K562 (cell line): ENCODE measurements around the gene PRSS27. TPM values are rescaled to one million over a fixed set of nuclear protein-coding genes. Genes with fewer than 3 reads are reported as not detected.
"Not testable (repeated sequence)": the region's sequence is repeated elsewhere in the genome, so short reads cannot be mapped to it uniquely, and the experiment has no call there.

Experiments used
- ATAC-seq: fragments of 200-7000 bp; cut with Tn5 transposase; 3 replicates; pipeline ENCODE4 v1.9.1; 2020; ENCODE audit warnings: moderate library complexity
- BruUV-seq: library from RNA; stranded (reverse); fragments of 400-500 nt; replicated peaks from 2 replicates; lab custom pipeline; 2021; lab: Mats Ljungman, UMichigan
- CTCF ChIA-PET: fragments of 300-600 bp; formaldehyde crosslinking; extraction: SDS; loops from one replicate; lab custom pipeline; 2021; ENCODE audit warnings: low intra/inter-chr PET ratio; lab: Yijun Ruan, JAX
- POLR2A ChIA-PET: fragments of 300-600, 350-650 bp; sonication (Branson Sonifier 250); formaldehyde crosslinking; extraction: SDS; loops from one replicate; lab custom pipeline; 2021; ENCODE audit warnings: antibody characterized with exemption, inconsistent platforms; lab: Yijun Ruan, JAX
- DNase-seq, 4 experiments: peaks; one replicate each; pipeline versions ENCODE4 v3.0.0 to v3.0.0-alpha.2; 2011 to 2018; ENCODE audit warnings: low spot score in 3 of 4, mixed read lengths in 3 of 4; ENCODE audit errors: extremely low read depth in 1 of 4
- FAIRE-seq: peaks from 2 replicates; lab custom pipeline; 2011; peaks lifted over from hg19 to GRCh38; lab: Jason Lieb, UNC
- H2AFZ ChIP-seq: 2 replicates; pipeline ENCODE4 v1.6.0; 2011; ENCODE audit warnings: low read depth, low read length, control low read depth, inconsistent platforms
- H3K27ac ChIP-seq: fragments of 200-600 bp; 3 replicates; pipeline ENCODE4 v1.8.0; 2011; ENCODE audit warnings: low read depth, mild to moderate bottlenecking, control low read depth, inconsistent platforms, low read length, moderate library complexity, mixed read lengths; ENCODE audit errors: extremely low read depth
- H3K27me3 ChIP-seq, 2 experiments: fragments of 300-600 bp in 1 of 2; 2 replicates in 1 of 2; 3 replicates in 1 of 2; pipeline versions ENCODE4 v1.6.0 to v1.8.0; 2011; ENCODE audit warnings: inconsistent platforms in 2 of 2, low read length in 2 of 2, mild to moderate bottlenecking in 1 of 2, mixed read lengths in 1 of 2, moderate library complexity in 1 of 2; ENCODE audit not compliant: control insufficient read depth in 2 of 2, insufficient read depth in 2 of 2
- H3K36me3 ChIP-seq: fragments of 300-600 bp; 3 replicates; pipeline ENCODE4 v1.8.0; 2011; ENCODE audit warnings: mild to moderate bottlenecking, low read length, inconsistent platforms; ENCODE audit not compliant: control insufficient read depth, insufficient read depth
- H3K4me1 ChIP-seq, 2 experiments: fragments of 200-600 bp in 1 of 2; replicated peaks in 1 of 2; 2 replicates in 1 of 2; 3 replicates in 1 of 2; pipeline versions ENCODE4 v1.5.1 to v1.8.0; 2011; ENCODE audit warnings: inconsistent platforms in 2 of 2, low read length in 2 of 2, mild to moderate bottlenecking in 1 of 2, mixed read lengths in 1 of 2, moderate library complexity in 1 of 2; ENCODE audit not compliant: control insufficient read depth in 2 of 2, insufficient read depth in 2 of 2
- H3K4me2 ChIP-seq: 2 replicates; pipeline ENCODE4 v1.6.1; 2011; ENCODE audit warnings: low read length, control low read depth, inconsistent platforms, mixed read lengths; ENCODE audit not compliant: insufficient read depth
- H3K4me3 ChIP-seq: fragments of 200-600 bp; sonication (generic), shearing (Covaris generic); 2 replicates; pipeline ENCODE4 v1.5.1; 2016; ENCODE audit warnings: control low read depth, inconsistent platforms
- H3K79me2 ChIP-seq: fragments of 200-600 bp; 3 replicates; pipeline ENCODE4 v1.8.0; 2011; ENCODE audit warnings: low read length, inconsistent platforms; ENCODE audit not compliant: control insufficient read depth, insufficient read depth
- H3K9ac ChIP-seq, 2 experiments: 2 replicates each; pipeline versions ENCODE4 v1.6.0 to v1.6.1; 2011; ENCODE audit warnings: low read depth in 2 of 2, low read length in 2 of 2, control low read depth in 1 of 2, inconsistent platforms in 1 of 2, mild to moderate bottlenecking in 1 of 2, mixed read lengths in 1 of 2; ENCODE audit not compliant: insufficient read depth in 1 of 2
- H3K9me1 ChIP-seq: one replicate; pipeline ENCODE4 v1.6.0; 2011; ENCODE audit warnings: inconsistent platforms, mild to moderate bottlenecking, low read length, moderate library complexity; ENCODE audit not compliant: control insufficient read depth, insufficient read depth
- H3K9me3 ChIP-seq: replicated peaks from 2 replicates; pipeline ENCODE4 v1.5.1; 2011; ENCODE audit warnings: low read depth, low read length, inconsistent platforms; ENCODE audit not compliant: control insufficient read depth, insufficient read depth
- H4K20me1 ChIP-seq: replicated peaks from 2 replicates; pipeline ENCODE4 v1.6.1; 2011; ENCODE audit warnings: low read length, inconsistent platforms, mixed read lengths; ENCODE audit not compliant: control insufficient read depth, insufficient read depth
- ATF1 ChIP-seq, 2 experiments: fragments of 450-650 bp in 1 of 2; IDR thresholded peaks; 2 replicates each; pipeline ENCODE4 v1.6.1; 2016; ENCODE audit warnings: missing compliant biosample characterization in 1 of 2, missing genetic modification characterization in 1 of 2
- CREM ChIP-seq: IDR thresholded peaks from 2 replicates; pipeline ENCODE4 v1.6.1; 2014; ENCODE audit warnings: antibody characterized with exemption, low read depth
- WGBS: fragments of 100-300 bp; shearing (Covaris generic); methylation state at CpG from one replicate; pipeline ENCODE4 v1.1.6; 2016; ENCODE audit warnings: low coverage, mixed read lengths; ENCODE audit not compliant: insufficient coverage; ENCODE audit errors: missing lambda C conversion rate; 5-methylcytosine and 5-hydroxymethylcytosine counted together
- in situ Hi-C: fragments of 300-500 bp; cut with MboI; formaldehyde crosslinking; loops from 4 replicates; pipeline ENCODE4 v1.15.0; 2018; ENCODE audit warnings: inconsistent platforms, mixed read lengths
- intact Hi-C: fragments of 100-400 bp; cut with micrococcal nuclease; formaldehyde crosslinking; loops from 2 replicates; pipeline ENCODE4 v1.14.2; 2022
- polyA plus RNA-seq, 8 experiments: library from polyadenylated mRNA; depleted of rRNA in 4 of 8; stranded (reverse) in 5 of 8; unstranded in 3 of 8; fragments of >200 nt; fragmentation: Nextera tagmentation in 2 of 8; fragmentation: Illumina TruSeq in 1 of 8; extraction: Ambion mirVana in 2 of 8; extraction: Trizol in 1 of 8; gene quantifications; 2 replicates each; pipeline versions ENCODE4 v1.2.1 to v1.2.3, GENCODE V29; 2011 to 2014; ENCODE audit warnings: inconsistent platforms in 1 of 8, missing spikeins in 1 of 8
- total RNA-seq, 7 experiments: library from RNA; depleted of rRNA in 6 of 7; stranded (reverse); fragments of >200 nt in 6 of 7; fragmentation: Illumina TruSeq in 2 of 7; extraction: Trizol in 2 of 7; gene quantifications; 2 replicates each; pipeline versions ENCODE4 v1.2.1 to v1.2.3, GENCODE V29; 2011 to 2021; ENCODE audit warnings: low replicate concordance in 1 of 7
- TF ChIP-seq, protein P1 (sequence below), 3 experiments: IDR thresholded peaks in 2 of 3; conservative IDR thresholded peaks in 1 of 3; 2 replicates each; pipeline ENCODE4 v1.5.1; 2011 to 2012; ENCODE audit warnings: low read length in 3 of 3, mild to moderate bottlenecking in 3 of 3, control low read depth in 2 of 3, improper control_type of control experiment in 1 of 3, inconsistent platforms in 1 of 3, low read depth in 1 of 3, mixed read lengths in 1 of 3, moderate library complexity in 1 of 3; ENCODE audit not compliant: insufficient read depth in 2 of 3
- TF ChIP-seq, protein P2 (sequence below): sonication (generic); formaldehyde crosslinking; IDR thresholded peaks from 2 replicates; pipeline ENCODE4 v1.8.0; 2022; ENCODE audit warnings: missing genetic modification reagents, mild to moderate bottlenecking, moderate library complexity, borderline replicate concordance

The PRSS27 gene
- total and polyA plus RNA-seq, 9 of the 15 experiments (the other 6 are each of a cell fraction or from before 2014, with no cell fraction given): 0.09 to 0.20 (median 0.17) TPM; not detected in 5

DNA sequence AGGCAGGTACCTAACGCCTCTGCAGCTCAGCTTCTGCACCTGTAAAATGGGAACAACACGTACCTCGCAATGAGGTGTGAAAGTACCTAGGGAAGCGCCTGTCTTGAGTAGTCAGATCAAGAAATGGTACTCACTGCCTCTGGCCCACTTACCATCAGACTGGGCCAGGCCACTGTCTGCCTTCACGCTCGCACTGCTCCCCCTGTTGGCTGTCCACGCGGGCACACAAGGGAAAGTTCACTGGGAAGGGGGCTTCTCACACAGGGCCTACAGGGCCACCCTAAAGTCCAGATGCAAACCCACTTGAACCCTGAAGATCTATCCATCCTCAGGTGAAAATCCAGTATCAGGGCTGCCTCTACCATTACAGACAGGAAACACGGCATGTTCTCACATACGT, 48.8 kb downstream of the PRSS27 start:
- FAIRE-seq, CTCF ChIA-PET, H2AFZ ChIP-seq, intact Hi-C loops, in situ Hi-C loops, H3K27ac ChIP-seq, H3K9ac ChIP-seq, H3K4me3 ChIP-seq, H3K4me2 ChIP-seq, H3K9me1 ChIP-seq, H3K9me3 ChIP-seq, BruUV-seq, H4K20me1 ChIP-seq, H3K27me3 ChIP-seq, POLR2A ChIA-PET: not testable (repeated sequence)
- peaks cover 19% of the 10 kb centered on the region; the same call in 1 of the 3 replicates for H3K36me3 ChIP-seq
- ATAC-seq (peak; percentile 40; the same call in 2 of the 3 replicates), DNase-seq (peak in 1 of 4 experiments; percentile 42)
- TF ChIP-seq, protein P1, sequence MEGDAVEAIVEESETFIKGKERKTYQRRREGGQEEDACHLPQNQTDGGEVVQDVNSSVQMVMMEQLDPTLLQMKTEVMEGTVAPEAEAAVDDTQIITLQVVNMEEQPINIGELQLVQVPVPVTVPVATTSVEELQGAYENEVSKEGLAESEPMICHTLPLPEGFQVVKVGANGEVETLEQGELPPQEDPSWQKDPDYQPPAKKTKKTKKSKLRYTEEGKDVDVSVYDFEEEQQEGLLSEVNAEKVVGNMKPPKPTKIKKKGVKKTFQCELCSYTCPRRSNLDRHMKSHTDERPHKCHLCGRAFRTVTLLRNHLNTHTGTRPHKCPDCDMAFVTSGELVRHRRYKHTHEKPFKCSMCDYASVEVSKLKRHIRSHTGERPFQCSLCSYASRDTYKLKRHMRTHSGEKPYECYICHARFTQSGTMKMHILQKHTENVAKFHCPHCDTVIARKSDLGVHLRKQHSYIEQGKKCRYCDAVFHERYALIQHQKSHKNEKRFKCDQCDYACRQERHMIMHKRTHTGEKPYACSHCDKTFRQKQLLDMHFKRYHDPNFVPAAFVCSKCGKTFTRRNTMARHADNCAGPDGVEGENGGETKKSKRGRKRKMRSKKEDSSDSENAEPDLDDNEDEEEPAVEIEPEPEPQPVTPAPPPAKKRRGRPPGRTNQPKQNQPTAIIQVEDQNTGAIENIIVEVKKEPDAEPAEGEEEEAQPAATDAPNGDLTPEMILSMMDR (IDR thresholded peaks at IDR 0.05 in 2 of 3, conservative IDR thresholded peaks at IDR 0.05 in 1 of 3; ENCODE audit: insufficient read depth in 2 of 3, low read depth in 1 of 3, low read length in 3 of 3): peak; percentile 27 to 61 (median 35)
- H3K4me1 ChIP-seq: peaks cover 3 to 16% of the 10 kb centered on the region in 2 experiments; a peak in 4 of 5 replicates
- WGBS: 66% methylated on average over 10 of the region's 10 CpGs
- peaks cover 16% of the 10 kb centered on the region for H3K79me2 ChIP-seq

DNA sequence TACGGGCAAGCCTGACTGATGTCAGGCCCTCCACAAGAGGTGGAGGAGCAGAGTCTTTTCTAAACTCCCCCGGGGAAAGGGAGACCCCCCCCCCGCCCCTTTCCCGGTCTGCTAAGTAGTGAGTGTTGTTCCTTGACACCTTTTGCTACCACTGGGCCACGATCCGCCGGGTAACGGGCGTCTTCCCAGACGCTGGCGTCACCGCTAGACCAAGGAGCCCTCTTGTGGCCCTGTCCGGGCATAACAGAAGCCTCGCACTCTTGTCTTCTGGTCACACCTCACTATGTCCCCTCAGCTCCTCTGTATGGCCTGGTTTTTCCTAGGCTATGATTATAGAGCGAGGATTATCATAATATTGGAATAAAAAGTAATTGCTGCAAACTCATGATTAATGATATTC, 50.0 kb downstream of the PRSS27 start:
- H2AFZ ChIP-seq; CTCF ChIA-PET; in situ Hi-C loops; ATAC-seq; H3K9me3 ChIP-seq; H3K9me1 ChIP-seq; H4K20me1 ChIP-seq; H3K27me3 ChIP-seq; BruUV-seq; H3K27ac ChIP-seq; H3K4me3 ChIP-seq; intact Hi-C loops; TF ChIP-seq ATF1 (CRISPR knock-in tag; IDR thresholded peaks at IDR 0.05): not testable (repeated sequence)
- H3K79me2 ChIP-seq: peaks cover 16% of the 10 kb centered on the region
- peak; percentile 51 for FAIRE-seq
- H3K36me3 ChIP-seq: peaks cover 19% of the 10 kb centered on the region; the same call in 1 of the 3 replicates
- WGBS: 7% methylated on average over 15 of the region's 15 CpGs
- peak overlapping the region; percentile 25; the same call in 1 of the 2 replicates for H3K4me2 ChIP-seq
- POLR2A ChIA-PET: interaction anchor here (0.8 kb wide), 1 partner anchor 241 kb away, joined by 3 read pairs; the partner anchor contains the start of gene FLYWCH1
- 0 out of 4 replicates have a peak overlapping the region, but pooled peaks of 1 of the 2 experiments have one; percentile 45 for H3K9ac ChIP-seq
- peak in 2 of 4 experiments; percentile 28 to 76 for DNase-seq
- H3K4me1 ChIP-seq: peaks cover 4 to 16% of the 10 kb centered on the region in 2 experiments
- TF ChIP-seq, protein P2, sequence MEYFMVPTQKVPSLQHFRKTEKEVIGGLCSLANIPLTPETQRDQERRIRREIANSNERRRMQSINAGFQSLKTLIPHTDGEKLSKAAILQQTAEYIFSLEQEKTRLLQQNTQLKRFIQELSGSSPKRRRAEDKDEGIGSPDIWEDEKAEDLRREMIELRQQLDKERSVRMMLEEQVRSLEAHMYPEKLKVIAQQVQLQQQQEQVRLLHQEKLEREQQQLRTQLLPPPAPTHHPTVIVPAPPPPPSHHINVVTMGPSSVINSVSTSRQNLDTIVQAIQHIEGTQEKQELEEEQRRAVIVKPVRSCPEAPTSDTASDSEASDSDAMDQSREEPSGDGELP (CRISPR knock-in tag): peak; percentile 37; the same call in 1 of the 2 replicates
- TF ChIP-seq ATF1 (tag; IDR thresholded peaks at IDR 0.05) (peak; percentile 68), CREM (peak; percentile 89)
